Adrenal gland (tissue), 5 donors: ENCODE results near the gene BRD1.

ENCODE experiments used
- POLR2A ChIP-seq, 2 donors: fragments of 450-650 bp; IDR thresholded peaks; one replicate each; pipeline ENCODE4 v1.6.1; 2017; ENCODE audit warnings: antibody characterized with exemption in 2 of 2, mild to moderate bottlenecking in 2 of 2, moderate library complexity in 1 of 2
- TF ChIP-seq, protein P1 (sequence below), 6 experiments: fragments of 450-650 bp in 4 of 6; fragments of 200-600 bp in 2 of 6; sonication (generic) in 1 of 6; IDR thresholded peaks; 1 replicate in 5 of 6; 2 replicates in 1 of 6; pipeline versions ENCODE4 v1.5.1 to v1.8.0; 2016 to 2021; ENCODE audit warnings: antibody characterized with exemption in 6 of 6, mild to moderate bottlenecking in 2 of 6, moderate library complexity in 1 of 6
- donor health status: DM: no; HTN: no; CAD: no.

DNA sequence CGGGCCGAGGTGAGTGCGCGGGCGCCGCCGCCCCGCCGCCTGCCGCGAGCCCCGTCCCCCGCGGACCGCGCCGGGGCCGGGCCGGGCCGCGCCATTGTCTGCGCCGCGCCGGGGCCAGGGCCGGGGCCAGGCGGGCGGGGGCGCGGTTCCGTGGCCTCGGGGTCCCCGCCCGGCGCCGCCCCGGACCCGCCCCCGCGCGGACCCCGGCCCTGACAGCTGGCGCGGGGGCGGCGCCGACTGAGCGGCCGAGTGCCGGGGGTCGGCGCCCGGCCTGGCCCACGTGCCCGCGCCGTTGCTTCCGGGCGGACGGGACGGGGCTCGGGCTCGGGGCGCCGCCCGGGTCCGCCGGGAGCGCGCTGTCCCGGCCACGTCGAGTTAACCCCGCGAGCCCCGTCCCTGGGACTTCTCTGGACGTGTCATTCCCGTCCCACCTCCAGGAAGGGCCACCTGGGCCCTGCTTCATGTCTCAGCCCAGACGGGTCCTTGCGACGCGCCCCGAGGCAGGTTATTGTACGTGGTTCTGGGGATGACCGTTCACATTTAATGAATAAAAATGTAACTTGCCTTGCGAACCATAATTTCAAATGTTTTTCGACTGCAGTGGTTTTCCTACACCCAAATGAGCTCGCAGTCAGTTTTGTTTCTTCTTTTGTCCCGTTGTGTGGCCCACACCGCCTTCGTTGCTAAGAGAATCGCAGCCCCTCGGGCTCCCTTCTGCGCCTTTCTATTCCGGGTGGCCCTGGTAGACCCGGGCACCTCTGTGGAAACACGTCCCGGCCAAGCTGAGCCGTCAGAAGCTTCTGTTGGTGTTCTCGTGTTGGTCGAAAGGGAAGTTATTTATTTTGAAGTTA, 26.5 kb upstream of the BRD1 start:
- TF ChIP-seq, protein P1, sequence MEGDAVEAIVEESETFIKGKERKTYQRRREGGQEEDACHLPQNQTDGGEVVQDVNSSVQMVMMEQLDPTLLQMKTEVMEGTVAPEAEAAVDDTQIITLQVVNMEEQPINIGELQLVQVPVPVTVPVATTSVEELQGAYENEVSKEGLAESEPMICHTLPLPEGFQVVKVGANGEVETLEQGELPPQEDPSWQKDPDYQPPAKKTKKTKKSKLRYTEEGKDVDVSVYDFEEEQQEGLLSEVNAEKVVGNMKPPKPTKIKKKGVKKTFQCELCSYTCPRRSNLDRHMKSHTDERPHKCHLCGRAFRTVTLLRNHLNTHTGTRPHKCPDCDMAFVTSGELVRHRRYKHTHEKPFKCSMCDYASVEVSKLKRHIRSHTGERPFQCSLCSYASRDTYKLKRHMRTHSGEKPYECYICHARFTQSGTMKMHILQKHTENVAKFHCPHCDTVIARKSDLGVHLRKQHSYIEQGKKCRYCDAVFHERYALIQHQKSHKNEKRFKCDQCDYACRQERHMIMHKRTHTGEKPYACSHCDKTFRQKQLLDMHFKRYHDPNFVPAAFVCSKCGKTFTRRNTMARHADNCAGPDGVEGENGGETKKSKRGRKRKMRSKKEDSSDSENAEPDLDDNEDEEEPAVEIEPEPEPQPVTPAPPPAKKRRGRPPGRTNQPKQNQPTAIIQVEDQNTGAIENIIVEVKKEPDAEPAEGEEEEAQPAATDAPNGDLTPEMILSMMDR (IDR thresholded peaks at IDR 0.05) = no peak
- TF ChIP-seq POLR2A (IDR thresholded peaks at IDR 0.05) = no peak
